ENCODE results near the gene ZNF519. TPM values are rescaled to one million over a fixed set of nuclear protein-coding genes. Genes with fewer than 3 reads are reported as not detected.

The ZNF519 gene
- total RNA-seq, 2 donors from 2014 or later = 24.6 to 31.9 TPM

- Mint-ChIP-seq H3K4me1 (no peaks in the 10 kb centered on the region), H3K27ac (no peak overlapping the region), H3K36me3 (ENCODE audit: low read depth) (peaks cover 46% of the 10 kb centered on the region), H3K4me3 (no peak overlapping the region), H3K9me3 (peaks cover 14% of the 10 kb centered on the region), H3K27me3 (ENCODE audit: insufficient read depth) (no peaks in the 10 kb centered on the region)
- WGBS, 2 experiments (ENCODE audit: insufficient coverage in 1 of 2, insufficient read length in 1 of 2) = 94 to 96% methylated on average over 5 to 6 of the region's 6 CpGs
- Histone ChIP-seq H3K4me1 (ENCODE audit: control insufficient read depth, insufficient read depth, low read length) (no peaks in the 10 kb centered on the region), H3K9ac (ENCODE audit: extremely low read depth, low read length, poor library complexity, severe bottlenecking) (no peak overlapping the region), H3K9me3 (ENCODE audit: control insufficient read depth, low read length) (peaks cover 20% of the 10 kb centered on the region), H3K27ac (ENCODE audit: low read depth, low read length) (no peak overlapping the region), H3K36me3 (ENCODE audit: control insufficient read depth, insufficient read depth, low read length) (peaks cover 23% of the 10 kb centered on the region), H3K4me3 (ENCODE audit: low read length) (no peak overlapping the region), H3K27me3 (ENCODE audit: control insufficient read depth, insufficient read depth, low read length, poor library complexity, severe bottlenecking) (no peaks in the 10 kb centered on the region)
- TF ChIP-seq, protein P1, sequence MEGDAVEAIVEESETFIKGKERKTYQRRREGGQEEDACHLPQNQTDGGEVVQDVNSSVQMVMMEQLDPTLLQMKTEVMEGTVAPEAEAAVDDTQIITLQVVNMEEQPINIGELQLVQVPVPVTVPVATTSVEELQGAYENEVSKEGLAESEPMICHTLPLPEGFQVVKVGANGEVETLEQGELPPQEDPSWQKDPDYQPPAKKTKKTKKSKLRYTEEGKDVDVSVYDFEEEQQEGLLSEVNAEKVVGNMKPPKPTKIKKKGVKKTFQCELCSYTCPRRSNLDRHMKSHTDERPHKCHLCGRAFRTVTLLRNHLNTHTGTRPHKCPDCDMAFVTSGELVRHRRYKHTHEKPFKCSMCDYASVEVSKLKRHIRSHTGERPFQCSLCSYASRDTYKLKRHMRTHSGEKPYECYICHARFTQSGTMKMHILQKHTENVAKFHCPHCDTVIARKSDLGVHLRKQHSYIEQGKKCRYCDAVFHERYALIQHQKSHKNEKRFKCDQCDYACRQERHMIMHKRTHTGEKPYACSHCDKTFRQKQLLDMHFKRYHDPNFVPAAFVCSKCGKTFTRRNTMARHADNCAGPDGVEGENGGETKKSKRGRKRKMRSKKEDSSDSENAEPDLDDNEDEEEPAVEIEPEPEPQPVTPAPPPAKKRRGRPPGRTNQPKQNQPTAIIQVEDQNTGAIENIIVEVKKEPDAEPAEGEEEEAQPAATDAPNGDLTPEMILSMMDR (conservative IDR thresholded peaks at IDR 0.05) = no peak
- DNase-seq = no peak
These were observed 33.8 kb downstream of the ZNF519 start for GRCh38 chr18:14098428-14098827.

GRCh38 chr18:14097761-14098160 lies 34.5 kb downstream of the ZNF519 start:
- Histone ChIP-seq H3K27me3 (ENCODE audit: control insufficient read depth, insufficient read depth, low read length, poor library complexity, severe bottlenecking) (no peaks in the 10 kb centered on the region), H3K9me3 (ENCODE audit: control insufficient read depth, low read length) (peaks cover 13% of the 10 kb centered on the region), H3K36me3 (ENCODE audit: control insufficient read depth, insufficient read depth, low read length) (peaks cover 23% of the 10 kb centered on the region), H3K27ac (ENCODE audit: low read depth, low read length) (no peak overlapping the region), H3K4me3 (ENCODE audit: low read length) (no peak overlapping the region), H3K9ac (ENCODE audit: extremely low read depth, low read length, poor library complexity, severe bottlenecking) (no peak overlapping the region), H3K4me1 (ENCODE audit: control insufficient read depth, insufficient read depth, low read length) (no peaks in the 10 kb centered on the region)
- Mint-ChIP-seq H3K36me3 (ENCODE audit: low read depth) (peaks cover 44% of the 10 kb centered on the region), H3K9me3 (peaks cover 7% of the 10 kb centered on the region), H3K4me3 (no peak overlapping the region), H3K4me1 (no peaks in the 10 kb centered on the region), H3K27ac (no peak overlapping the region), H3K27me3 (ENCODE audit: insufficient read depth) (no peaks in the 10 kb centered on the region)
- 85 to 98% methylated on average over 2 of the region's 2 CpGs for WGBS, 2 experiments (ENCODE audit: insufficient coverage in 1 of 2, insufficient read length in 1 of 2)
- TF ChIP-seq, protein P1 (conservative IDR thresholded peaks at IDR 0.05) = no peak
- no peak for DNase-seq

GRCh38 chr18:14093307-14093915 lies 38.8 kb downstream of the ZNF519 start:
- H3K36me3 ChIP-seq (ENCODE audit: control insufficient read depth, insufficient read depth, low read length) = peaks cover 7% of the 10 kb centered on the region
- peaks cover 22% of the 10 kb centered on the region for H3K36me3 Mint-ChIP-seq (ENCODE audit: low read depth)
- H3K4me3 ChIP-seq (ENCODE audit: low read length) = no peak overlapping the region
- WGBS, 2 experiments (ENCODE audit: insufficient coverage in 1 of 2, insufficient read length in 1 of 2) = 91 to 100% methylated on average over 1 of the region's 1 CpG
- H3K27me3 ChIP-seq (ENCODE audit: control insufficient read depth, insufficient read depth, low read length, poor library complexity, severe bottlenecking) = no peaks in the 10 kb centered on the region
- H3K27me3 Mint-ChIP-seq (ENCODE audit: insufficient read depth) = no peaks in the 10 kb centered on the region
- no peak overlapping the region for H3K27ac Mint-ChIP-seq
- no peak overlapping the region for H3K4me3 Mint-ChIP-seq
- H3K9ac ChIP-seq (ENCODE audit: extremely low read depth, low read length, poor library complexity, severe bottlenecking) = no peak overlapping the region
- no peak for DNase-seq
- no peaks in the 10 kb centered on the region for H3K4me1 Mint-ChIP-seq
- H3K9me3 ChIP-seq (ENCODE audit: control insufficient read depth, low read length) = no peaks in the 10 kb centered on the region
- H3K9me3 Mint-ChIP-seq = no peaks in the 10 kb centered on the region
- TF ChIP-seq, protein P1 (conservative IDR thresholded peaks at IDR 0.05) = no peak
- H3K27ac ChIP-seq (ENCODE audit: low read depth, low read length) = no peak overlapping the region
- no peaks in the 10 kb centered on the region for H3K4me1 ChIP-seq (ENCODE audit: control insufficient read depth, insufficient read depth, low read length)

Measured in endodermal cell (in vitro differentiated cells).